HG02884 (cell line): ENCODE results near the gene PARD3.

ENCODE experiments used
- ATAC-seq: cut with Tn5 transposase; IDR thresholded peaks from one replicate; pipeline ENCODE4 v1.9.1; 2021; ENCODE audit warnings: mild to moderate bottlenecking, moderate library complexity; ENCODE audit not compliant: unreplicated experiment

The PARD3 gene

GRCh38 chr10:34333513-34333912 lies 481.6 kb downstream of the PARD3 start:
- ATAC-seq = no peak

GRCh38 chr10:34327184-34327583 lies 487.9 kb downstream of the PARD3 start:
- ATAC-seq = no peak

GRCh38 chr10:34323192-34323591 lies 491.9 kb downstream of the PARD3 start:
- no peak for ATAC-seq

GRCh38 chr10:34320265-34320664 lies 494.8 kb downstream of the PARD3 start:
- no peak for ATAC-seq

- ATAC-seq = no peak
Measured at GRCh38 chr10:34319197-34319846, 495.8 kb downstream of the PARD3 start.

- ATAC-seq = no peak
Measured at GRCh38 chr10:34316154-34316553, 498.9 kb downstream of the PARD3 start.

- no peak for ATAC-seq
Measured at GRCh38 chr10:34314457-34314856, 500.6 kb downstream of the PARD3 start.

GRCh38 chr10:34313888-34314287 lies 501.2 kb downstream of the PARD3 start:
- no peak for ATAC-seq

- no peak for ATAC-seq
Measured at GRCh38 chr10:34313353-34313752, 501.7 kb downstream of the PARD3 start.

DNA sequence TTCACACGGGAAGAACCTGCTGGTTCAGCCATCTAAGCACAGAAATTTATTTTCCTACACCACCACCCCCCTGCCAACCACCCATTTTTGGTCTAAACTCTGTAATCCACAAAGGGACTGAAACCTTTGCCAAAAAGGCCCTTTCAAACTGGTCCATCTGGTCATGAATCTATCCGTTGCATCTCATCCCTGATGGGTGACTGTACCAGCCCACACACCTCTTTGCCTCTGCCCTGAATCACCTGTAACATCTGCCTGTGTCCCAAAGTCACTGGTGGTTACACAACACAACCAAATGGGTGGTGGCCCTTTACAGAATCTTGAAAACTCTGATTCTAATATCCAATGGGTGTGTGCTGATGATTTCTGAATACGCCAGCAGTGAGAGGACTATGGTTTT lies 503.4 kb downstream of the PARD3 start:
- no peak for ATAC-seq

DNA sequence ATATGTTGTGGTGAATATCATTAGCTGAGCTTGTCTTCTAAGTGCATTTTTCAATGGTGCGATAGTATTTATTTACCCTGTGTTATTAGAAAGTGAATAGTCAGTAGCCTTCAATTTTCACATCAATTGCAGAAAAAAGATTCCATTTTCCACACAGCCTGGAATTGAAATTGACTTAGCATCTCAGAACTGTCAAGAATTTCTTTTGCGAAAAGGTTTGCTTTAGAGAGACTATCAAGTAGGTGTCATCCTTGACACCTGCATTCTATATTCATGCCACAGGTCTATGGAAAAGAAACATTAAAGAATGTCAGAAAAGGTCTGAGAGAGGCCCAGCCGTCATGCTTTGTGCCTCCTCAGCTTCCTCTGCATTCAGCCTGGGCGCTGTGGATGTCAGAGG lies 504.9 kb downstream of the PARD3 start:
- ATAC-seq = no peak

DNA sequence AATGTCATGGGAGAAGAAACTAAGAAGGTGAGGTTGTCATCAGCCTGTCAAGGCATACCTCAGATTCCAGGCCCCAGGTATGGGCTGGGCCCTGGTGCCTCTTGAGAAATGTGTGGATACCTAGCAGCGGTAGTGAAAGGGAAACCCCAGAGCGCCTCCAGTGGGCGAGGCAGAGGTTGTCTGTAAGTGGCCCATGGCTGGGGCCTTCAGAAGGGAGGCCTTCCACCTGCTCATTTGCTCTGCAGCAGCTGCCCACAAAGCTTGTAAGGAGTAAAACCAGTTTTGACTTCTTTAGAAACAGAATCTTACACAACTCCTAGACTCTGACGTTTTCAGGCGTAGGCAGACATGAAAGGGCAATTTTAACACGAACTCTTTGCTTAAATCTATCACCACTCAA lies 509.9 kb downstream of the PARD3 start:
- ATAC-seq = no peak

- no peak for ATAC-seq
Measured at GRCh38 chr10:34303022-34303421, 512.1 kb downstream of the PARD3 start.

DNA sequence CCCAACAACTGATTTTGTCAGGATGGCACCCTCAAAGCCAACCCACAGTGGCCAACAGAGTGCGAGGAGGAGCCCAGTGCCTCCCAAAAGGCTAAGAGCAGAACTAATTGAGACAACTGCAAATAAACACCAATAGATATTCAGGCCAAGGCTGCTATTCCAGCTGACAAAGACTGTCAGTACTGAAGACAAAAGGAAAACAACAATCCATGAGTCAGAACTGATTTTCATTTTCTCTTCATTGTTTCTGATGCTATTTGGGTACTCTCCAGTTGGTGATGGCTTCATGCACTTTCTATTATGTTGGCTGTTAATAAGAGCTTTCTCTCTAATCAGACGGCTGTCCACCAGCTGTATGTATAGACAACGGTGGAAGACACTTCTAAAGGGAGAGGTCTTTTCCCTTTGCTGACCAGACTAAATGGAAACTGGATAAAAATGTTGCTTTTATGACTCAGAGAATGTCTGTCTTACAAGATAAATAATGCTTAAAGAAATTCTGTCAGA lies 515.9 kb downstream of the PARD3 start:
- ATAC-seq = no peak

GRCh38 chr10:34298346-34298818 lies 516.7 kb downstream of the PARD3 start:
- no peak for ATAC-seq

DNA sequence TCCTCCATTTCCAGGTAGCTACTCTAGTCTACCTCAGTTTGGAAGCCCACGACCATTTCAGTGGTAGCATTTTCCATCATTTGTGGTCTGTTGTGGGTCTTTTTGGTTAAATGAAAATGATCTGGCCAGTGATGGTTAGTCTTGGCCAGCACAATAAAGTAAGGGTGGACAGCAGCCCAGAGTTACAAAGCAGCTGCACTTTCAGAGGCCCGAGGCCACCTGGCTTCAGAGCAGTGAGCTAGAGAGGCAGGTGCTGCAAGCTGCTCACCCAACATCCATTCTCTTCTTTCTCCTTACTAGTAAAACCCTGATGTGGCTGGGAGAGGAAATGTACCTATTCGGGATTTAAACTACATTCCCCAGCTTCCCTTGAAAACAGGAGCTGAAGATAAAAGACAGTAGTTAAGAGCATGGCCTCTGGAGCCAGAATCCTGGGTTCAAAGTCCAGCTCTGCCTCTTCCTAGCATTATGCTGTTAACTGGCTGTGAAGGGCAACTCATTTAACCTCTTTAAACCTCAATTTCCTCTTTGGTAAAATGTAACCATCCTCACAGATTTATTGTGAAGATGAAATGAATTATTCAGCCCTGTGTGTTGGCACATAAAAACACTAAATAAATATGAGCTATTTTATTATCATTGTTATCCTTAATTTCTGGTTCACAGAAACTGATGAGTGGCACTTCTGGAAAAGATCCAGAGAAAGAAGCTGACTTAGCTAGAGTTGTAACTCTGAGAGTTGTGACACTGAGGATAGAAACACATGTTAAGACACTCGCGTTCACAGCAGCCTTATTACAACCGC lies 517.4 kb downstream of the PARD3 start:
- no peak for ATAC-seq

DNA sequence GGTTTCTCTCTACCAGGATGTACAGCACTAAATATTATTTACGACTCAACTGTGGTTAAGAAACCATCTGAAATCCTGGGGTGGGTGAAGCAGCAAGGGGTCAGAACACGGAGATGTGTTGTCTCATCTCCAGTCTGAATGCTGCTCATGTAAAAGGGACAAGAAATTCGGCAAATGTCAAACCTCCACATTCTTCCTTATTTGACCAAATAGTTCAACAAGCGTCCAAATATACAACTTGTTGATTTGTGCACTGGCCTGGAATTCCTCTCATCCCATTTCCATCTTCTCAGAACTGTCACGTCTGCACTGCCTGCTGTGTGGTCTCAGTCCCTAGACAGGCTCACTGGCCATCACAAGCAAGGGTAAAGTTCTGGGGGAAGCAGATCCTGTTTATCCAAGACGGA lies 520.0 kb downstream of the PARD3 start:
- no peak for ATAC-seq

DNA sequence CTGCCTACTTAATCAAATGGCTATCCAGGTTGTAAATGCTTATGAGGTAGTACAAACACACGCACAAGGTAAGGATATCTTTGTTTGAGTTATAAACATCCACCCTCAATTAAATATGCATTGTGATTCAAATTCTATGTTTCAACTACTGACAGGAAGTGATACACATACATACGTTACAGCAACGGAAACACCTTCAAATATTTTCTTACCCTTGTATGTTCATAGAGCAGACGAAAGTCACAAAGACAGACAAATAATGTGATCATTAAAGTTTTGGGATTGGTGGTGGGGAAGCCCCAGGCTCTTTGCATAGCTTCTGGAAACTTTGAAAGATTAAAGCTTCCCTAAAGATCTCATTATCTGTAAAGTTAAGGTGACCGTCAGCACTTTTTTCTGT lies 521.0 kb downstream of the PARD3 start:
- ATAC-seq = no peak

DNA sequence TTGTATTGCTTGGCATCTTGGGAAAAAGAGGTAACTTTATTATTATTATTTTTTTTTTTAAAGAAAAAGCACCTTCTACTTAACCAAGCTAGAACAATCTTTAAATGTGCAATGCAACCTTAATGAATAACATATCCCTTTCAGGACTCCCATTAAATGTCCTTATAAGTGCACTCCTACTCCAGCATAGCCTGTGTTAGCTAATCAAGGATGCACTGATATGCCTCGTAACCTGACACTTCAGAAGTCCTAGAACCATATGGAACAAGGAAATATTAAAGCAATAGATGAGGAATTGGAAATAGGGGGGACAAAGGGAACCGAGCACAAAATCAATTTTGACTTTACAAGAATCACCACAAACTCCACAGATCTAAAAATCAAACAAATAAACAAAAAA lies 522.4 kb downstream of the PARD3 start:
- no peak for ATAC-seq

GRCh38 chr10:34292194-34292565 lies 522.9 kb downstream of the PARD3 start:
- no peak for ATAC-seq

DNA sequence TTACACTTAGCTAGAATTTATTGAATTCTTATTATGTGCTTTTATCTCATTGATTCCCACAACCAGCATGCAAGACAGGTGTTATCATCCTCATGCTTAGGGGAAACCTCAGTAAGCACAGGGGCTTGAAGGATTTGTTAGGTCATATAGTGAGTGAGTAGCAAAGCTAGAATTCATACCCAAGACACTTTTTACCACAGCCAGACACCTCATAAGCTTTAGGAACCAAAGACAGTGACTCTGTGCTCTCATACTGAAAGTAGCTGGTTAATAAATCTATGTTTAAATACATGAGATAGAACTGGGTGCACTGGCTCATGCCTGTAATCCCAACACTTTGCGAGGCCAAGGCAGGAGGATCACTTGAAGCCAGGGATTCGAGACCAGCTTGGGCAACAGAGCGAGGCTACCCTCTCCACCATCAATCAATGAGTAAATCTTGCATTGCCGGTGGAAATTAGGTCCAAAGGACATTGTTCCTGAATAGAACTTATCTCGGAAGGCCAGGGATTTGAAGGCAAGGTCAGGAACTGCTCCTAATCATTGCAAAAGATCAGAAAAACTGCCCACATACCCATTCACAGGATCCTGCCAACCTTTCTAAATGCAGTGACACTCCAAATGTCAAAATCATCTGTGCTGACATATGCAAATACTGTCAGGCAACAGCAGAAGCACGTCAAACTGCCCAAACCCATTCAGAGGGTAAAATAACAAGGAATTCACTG lies 523.5 kb downstream of the PARD3 start:
- ATAC-seq = no peak
